ENCODE results near the gene SLC7A9.

Gene SLC7A9

GRCh38 chr19:32869369-32869965 lies at the start of gene SLC7A9:
SLC7A9 (minus strand) TSS chr19:32869767; CDS start chr19:32868534, 1,233 bp downstream.
- no peak for FAIRE-seq
- no peak for DNase-seq (ENCODE audit: low spot score)

GRCh38 chr19:32919365-32919764 lies 49.8 kb upstream of the SLC7A9 start:
- no peak for DNase-seq (ENCODE audit: low spot score)
- no peak for FAIRE-seq

- DNase-seq (ENCODE audit: low spot score) (no peak), FAIRE-seq (no peak)
Observed at GRCh38 chr19:32917616-32917996, 48.0 kb upstream of the SLC7A9 start.

GRCh38 chr19:32916969-32917615 lies 47.5 kb upstream of the SLC7A9 start:
- FAIRE-seq (no peak), DNase-seq (ENCODE audit: low spot score) (no peak)

GRCh38 chr19:32914879-32915660 lies 45.5 kb upstream of the SLC7A9 start:
- DNase-seq (ENCODE audit: low spot score) (no peak), FAIRE-seq (no peak)

- DNase-seq (ENCODE audit: low spot score): no peak
- FAIRE-seq: no peak
Observed at GRCh38 chr19:32911467-32911866, 41.9 kb upstream of the SLC7A9 start.

GRCh38 chr19:32910874-32911273 lies 41.3 kb upstream of the SLC7A9 start:
- no peak for DNase-seq (ENCODE audit: low spot score)
- no peak for FAIRE-seq

- DNase-seq (ENCODE audit: low spot score): no peak
- no peak for FAIRE-seq
Observed at GRCh38 chr19:32910094-32910493, 40.5 kb upstream of the SLC7A9 start.

GRCh38 chr19:32909257-32909656 lies 39.7 kb upstream of the SLC7A9 start:
- no peak for FAIRE-seq

GRCh38 chr19:32908641-32909190 lies 39.1 kb upstream of the SLC7A9 start:
- DNase-seq (ENCODE audit: low spot score) (no peak), FAIRE-seq (no peak)

More at GRCh38 chr19:32909257-32909656, 39.7 kb upstream of the SLC7A9 start:
- DNase-seq (ENCODE audit: low spot score): no peak

- no peak for DNase-seq (ENCODE audit: low spot score)
- no peak for FAIRE-seq
Observed at GRCh38 chr19:32902448-32902847, 32.9 kb upstream of the SLC7A9 start.

- DNase-seq (ENCODE audit: low spot score) (no peak), FAIRE-seq (no peak)
Observed at GRCh38 chr19:32901504-32902161, 32.1 kb upstream of the SLC7A9 start.

- no peak for FAIRE-seq
Observed at GRCh38 chr19:32896516-32897214, 27.1 kb upstream of the SLC7A9 start.

GRCh38 chr19:32895384-32895783 lies 25.8 kb upstream of the SLC7A9 start:
- no peak for FAIRE-seq
- no peak for DNase-seq (ENCODE audit: low spot score)

More at GRCh38 chr19:32896516-32897214, 27.1 kb upstream of the SLC7A9 start:
- DNase-seq (ENCODE audit: low spot score): no peak

- FAIRE-seq: no peak
- no peak for DNase-seq (ENCODE audit: low spot score)
Observed at GRCh38 chr19:32891609-32892008, 22.0 kb upstream of the SLC7A9 start.

- FAIRE-seq (no peak), DNase-seq (ENCODE audit: low spot score) (no peak)
Observed at GRCh38 chr19:32890841-32891240, 21.3 kb upstream of the SLC7A9 start.

GRCh38 chr19:32890326-32890725 lies 20.8 kb upstream of the SLC7A9 start:
- DNase-seq (ENCODE audit: low spot score) (no peak), FAIRE-seq (no peak)

GRCh38 chr19:32889137-32889934 lies 19.8 kb upstream of the SLC7A9 start:
- FAIRE-seq: no peak

GRCh38 chr19:32887572-32888215 lies 18.1 kb upstream of the SLC7A9 start:
- DNase-seq (ENCODE audit: low spot score): no peak
- no peak for FAIRE-seq

More at GRCh38 chr19:32889137-32889934, 19.8 kb upstream of the SLC7A9 start:
- no peak for DNase-seq (ENCODE audit: low spot score)

GRCh38 chr19:32886241-32886640 lies 16.7 kb upstream of the SLC7A9 start:
- FAIRE-seq (no peak), DNase-seq (ENCODE audit: low spot score) (no peak)
